GM23338 (cell line): ENCODE measurements around the gene IL1R1. TPM values are rescaled to one million over a fixed set of nuclear protein-coding genes. Genes with fewer than 3 reads are reported as not detected.

Source experiments
- ATAC-seq: fragments of 200-7000 bp; cut with Tn5 transposase; 3 replicates; pipeline ENCODE4 v1.9.1; 2020
- DNase-seq: peaks from one replicate; pipeline ENCODE4 v3.0.0-alpha.2; 2015; ENCODE audit warnings: low spot score
- H2AFZ ChIP-seq: fragments of 200-600 bp; sonication (generic); 2 replicates; pipeline ENCODE4 v1.8.0; 2016; ENCODE audit warnings: antibody characterized with exemption, mild to moderate bottlenecking, moderate library complexity
- H3F3A ChIP-seq: fragments of 200-600 bp; sonication (generic); replicated peaks from 2 replicates; pipeline ENCODE4 v1.8.0; 2017; ENCODE audit warnings: antibody characterized with exemption, mixed run types, low read depth
- H3K27ac ChIP-seq: fragments of 200-600 bp; sonication (generic); 2 replicates; pipeline ENCODE4 v1.6.1; 2016; ENCODE audit warnings: low read depth
- H3K27me3 ChIP-seq: fragments of 200-600 bp; sonication (generic); 2 replicates; pipeline ENCODE4 v1.8.0; 2016; ENCODE audit warnings: mild to moderate bottlenecking, mixed run types, moderate library complexity; ENCODE audit not compliant: insufficient read depth
- H3K36me3 ChIP-seq: fragments of 200-600 bp; sonication (generic); 2 replicates; pipeline ENCODE4 v1.8.0; 2016; ENCODE audit warnings: mild to moderate bottlenecking; ENCODE audit not compliant: insufficient read depth
- H3K4me1 ChIP-seq: fragments of 200-600 bp; sonication (generic); 2 replicates; pipeline ENCODE4 v1.8.0; 2016; ENCODE audit warnings: mild to moderate bottlenecking, moderate library complexity; ENCODE audit not compliant: insufficient read depth
- H3K4me2 ChIP-seq: fragments of 200-600 bp; sonication (generic); 2 replicates; pipeline ENCODE4 v1.7.1; 2017; ENCODE audit warnings: mixed run types
- H3K4me3 ChIP-seq: fragments of 200-600 bp; sonication (generic); 2 replicates; pipeline ENCODE4 v1.6.1; 2016; ENCODE audit warnings: mixed run types
- H3K79me2 ChIP-seq: fragments of 200-600 bp; sonication (generic); replicated peaks from 2 replicates; pipeline ENCODE4 v1.8.0; 2017; ENCODE audit warnings: mild to moderate bottlenecking; ENCODE audit not compliant: insufficient read depth
- H3K9me2 ChIP-seq: fragments of 200-600 bp; sonication (generic); 2 replicates; pipeline ENCODE4 v1.8.0; 2017; ENCODE audit not compliant: insufficient read depth
- H4K20me1 ChIP-seq: fragments of 200-600 bp; sonication (generic); replicated peaks from 2 replicates; pipeline ENCODE4 v1.8.0; 2017; ENCODE audit warnings: mild to moderate bottlenecking; ENCODE audit not compliant: insufficient read depth
- H3K27ac Mint-ChIP-seq: 2 replicates; pipeline ENCODE4 v1.8.0; 2020; ENCODE audit warnings: inconsistent platforms, mild to moderate bottlenecking, moderate library complexity, mixed read lengths
- H3K27me3 Mint-ChIP-seq: 3 replicates; pipeline ENCODE4 v1.8.0; 2022; ENCODE audit warnings: low read depth, mild to moderate bottlenecking, moderate library complexity, mixed read lengths, inconsistent platforms; ENCODE audit not compliant: insufficient read depth, poor library complexity
- H3K36me3 Mint-ChIP-seq: 3 replicates; pipeline ENCODE4 v1.8.0; 2021; ENCODE audit warnings: low read depth, mild to moderate bottlenecking, inconsistent platforms, moderate library complexity, mixed read lengths
- H3K4me1 Mint-ChIP-seq: 3 replicates; pipeline ENCODE4 v1.8.0; 2020; ENCODE audit warnings: mild to moderate bottlenecking, inconsistent platforms, mixed read lengths
- H3K4me3 Mint-ChIP-seq: 3 replicates; pipeline ENCODE4 v1.8.0; 2021; ENCODE audit warnings: moderate library complexity, mild to moderate bottlenecking, inconsistent platforms, mixed read lengths
- H3K9me3 Mint-ChIP-seq: 3 replicates; pipeline ENCODE4 v1.8.0; 2020; ENCODE audit warnings: moderate library complexity, mild to moderate bottlenecking, inconsistent platforms, mixed read lengths
- EZH2phosphoT487 ChIP-seq: fragments of 200-600 bp; sonication (generic); IDR thresholded peaks from one replicate; pipeline ENCODE4 v1.8.1; 2018; ENCODE audit warnings: antibody characterized with exemption; ENCODE audit not compliant: unreplicated experiment
- JUNB ChIP-seq: IDR thresholded peaks from one replicate; pipeline ENCODE4 v1.6.1; 2016; ENCODE audit warnings: antibody characterized with exemption; ENCODE audit not compliant: unreplicated experiment
- POLR2AphosphoS5 ChIP-seq: IDR thresholded peaks from 2 replicates; pipeline ENCODE4 v1.6.1; 2016; ENCODE audit warnings: antibody characterized with exemption, low read depth
- STAT1 ChIP-seq: IDR thresholded peaks from one replicate; pipeline ENCODE4 v1.6.1; 2016; ENCODE audit warnings: antibody characterized with exemption; ENCODE audit not compliant: unreplicated experiment
- ZNF114 ChIP-seq: fragments of 250-450 bp; sonication (Bioruptor Pico); IDR thresholded peaks from 2 replicates; pipeline ENCODE4 v1.5.0; 2020; ENCODE audit warnings: mild to moderate bottlenecking, moderate library complexity
- polyA plus RNA-seq: library from polyadenylated mRNA; unstranded; fragments of >200 nt; fragmentation: Nextera tagmentation; extraction: Ambion mirVana; gene quantifications from 2 replicates; pipeline ENCODE4 v1.2.1, GENCODE V29; 2016
- total RNA-seq: library from RNA; depleted of rRNA; stranded (reverse); fragments of >200 nt; shearing (Covaris generic); gene quantifications from 2 replicates; pipeline ENCODE4 v1.2.3, GENCODE V29; 2014
- TF ChIP-seq, protein P1 (sequence below), 2 experiments: fragments of 200-600 bp in 1 of 2; sonication (generic) in 1 of 2; conservative IDR thresholded peaks; 2 replicates each; pipeline versions ENCODE4 v1.5.1 to v1.6.1; 2016 to 2017; ENCODE audit warnings: antibody characterized with exemption in 2 of 2, low read depth in 2 of 2, mild to moderate bottlenecking in 2 of 2, moderate library complexity in 1 of 2
- TF ChIP-seq, protein P2 (sequence below): IDR thresholded peaks from one replicate; pipeline ENCODE4 v1.6.1; 2018; ENCODE audit warnings: antibody characterized with exemption; ENCODE audit not compliant: unreplicated experiment

The IL1R1 gene
- total and polyA plus RNA-seq, 2 experiments from 2014 or later: 0.17 TPM; not detected in 1

DNA sequence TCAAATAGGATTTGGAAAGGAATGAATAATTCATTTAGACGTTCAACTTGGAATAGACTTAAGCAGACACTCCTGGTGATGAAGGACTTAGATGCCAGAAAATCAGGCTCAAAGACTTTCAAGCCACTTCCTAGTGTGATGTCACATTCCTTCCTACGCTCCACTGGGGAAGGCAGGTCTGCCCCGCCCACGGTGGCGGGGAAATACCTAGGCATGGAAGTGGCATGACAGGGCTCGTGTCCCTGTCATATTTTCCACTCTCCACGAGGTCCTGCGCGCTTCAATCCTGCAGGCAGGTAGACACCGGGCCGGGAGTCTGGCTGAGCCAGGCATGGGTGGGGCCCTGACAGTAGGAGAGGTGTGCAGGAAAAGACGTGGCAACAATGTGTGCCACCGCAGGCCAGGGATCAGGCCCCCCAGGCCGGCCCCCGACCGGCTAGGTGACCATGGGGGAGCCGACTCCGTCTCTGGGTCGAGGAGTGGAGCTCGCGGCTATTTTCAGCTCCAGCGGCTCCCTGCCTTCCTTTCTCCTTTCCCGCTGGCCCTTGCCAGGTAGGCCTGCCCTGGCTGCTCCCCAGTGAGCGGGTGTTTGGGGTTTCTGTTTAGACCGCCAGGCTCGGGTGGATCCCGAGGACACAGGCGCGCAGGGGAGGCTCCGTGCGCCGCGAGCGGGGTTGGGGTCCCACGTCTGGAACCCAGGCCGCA lies 44.4 kb downstream of the IL1R1 start, which contains the start of gene IL1RL2:
TSS of gene IL1RL2 (plus strand) at position 233 of the 705 bp plus-strand sequence. CDS start 845 bp downstream, outside the sequence.
- Histone ChIP-seq H4K20me1 (0 out of 2 replicates have a peak, but pooled peaks cover 5% of the 10 kb centered on the region), H3K27me3 (peaks cover 40% of the 10 kb centered on the region), H3K36me3 (no peaks in the 10 kb centered on the region), H3K4me2 (peak within 1 kb of the TSS; percentile 86), H3K79me2 (no peaks in the 10 kb centered on the region), H3K4me1 (no peaks in the 10 kb centered on the region), H3F3A (no peaks in the 10 kb centered on the region), H3K9me2 (no peaks in the 10 kb centered on the region), H3K27ac (no peak within 1 kb of the TSS), H3K4me3 (peak within 1 kb of the TSS; percentile 60), H2AFZ (peak within 1 kb of the TSS; percentile 98)
- Mint-ChIP-seq H3K9me3 (peaks cover 2% of the 10 kb centered on the region; the same call in 1 of the 3 replicates), H3K27me3 (peaks cover 29% of the 10 kb centered on the region), H3K4me3 (peak within 1 kb of the TSS; percentile 84), H3K27ac (no peak within 1 kb of the TSS), H3K4me1 (no peaks in the 10 kb centered on the region; the same call in 2 of the 3 replicates), H3K36me3 (no peaks in the 10 kb centered on the region; the same call in 2 of the 3 replicates)
- TF ChIP-seq POLR2AphosphoS5 (no peak), JUNB (no peak), EZH2phosphoT487 (peak; percentile 19), STAT1 (no peak)
- TF ChIP-seq, protein P1, sequence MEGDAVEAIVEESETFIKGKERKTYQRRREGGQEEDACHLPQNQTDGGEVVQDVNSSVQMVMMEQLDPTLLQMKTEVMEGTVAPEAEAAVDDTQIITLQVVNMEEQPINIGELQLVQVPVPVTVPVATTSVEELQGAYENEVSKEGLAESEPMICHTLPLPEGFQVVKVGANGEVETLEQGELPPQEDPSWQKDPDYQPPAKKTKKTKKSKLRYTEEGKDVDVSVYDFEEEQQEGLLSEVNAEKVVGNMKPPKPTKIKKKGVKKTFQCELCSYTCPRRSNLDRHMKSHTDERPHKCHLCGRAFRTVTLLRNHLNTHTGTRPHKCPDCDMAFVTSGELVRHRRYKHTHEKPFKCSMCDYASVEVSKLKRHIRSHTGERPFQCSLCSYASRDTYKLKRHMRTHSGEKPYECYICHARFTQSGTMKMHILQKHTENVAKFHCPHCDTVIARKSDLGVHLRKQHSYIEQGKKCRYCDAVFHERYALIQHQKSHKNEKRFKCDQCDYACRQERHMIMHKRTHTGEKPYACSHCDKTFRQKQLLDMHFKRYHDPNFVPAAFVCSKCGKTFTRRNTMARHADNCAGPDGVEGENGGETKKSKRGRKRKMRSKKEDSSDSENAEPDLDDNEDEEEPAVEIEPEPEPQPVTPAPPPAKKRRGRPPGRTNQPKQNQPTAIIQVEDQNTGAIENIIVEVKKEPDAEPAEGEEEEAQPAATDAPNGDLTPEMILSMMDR (conservative IDR thresholded peaks at IDR 0.05; ENCODE audit: low read depth in 2 of 2): no peak
- TF ChIP-seq, protein P2, sequence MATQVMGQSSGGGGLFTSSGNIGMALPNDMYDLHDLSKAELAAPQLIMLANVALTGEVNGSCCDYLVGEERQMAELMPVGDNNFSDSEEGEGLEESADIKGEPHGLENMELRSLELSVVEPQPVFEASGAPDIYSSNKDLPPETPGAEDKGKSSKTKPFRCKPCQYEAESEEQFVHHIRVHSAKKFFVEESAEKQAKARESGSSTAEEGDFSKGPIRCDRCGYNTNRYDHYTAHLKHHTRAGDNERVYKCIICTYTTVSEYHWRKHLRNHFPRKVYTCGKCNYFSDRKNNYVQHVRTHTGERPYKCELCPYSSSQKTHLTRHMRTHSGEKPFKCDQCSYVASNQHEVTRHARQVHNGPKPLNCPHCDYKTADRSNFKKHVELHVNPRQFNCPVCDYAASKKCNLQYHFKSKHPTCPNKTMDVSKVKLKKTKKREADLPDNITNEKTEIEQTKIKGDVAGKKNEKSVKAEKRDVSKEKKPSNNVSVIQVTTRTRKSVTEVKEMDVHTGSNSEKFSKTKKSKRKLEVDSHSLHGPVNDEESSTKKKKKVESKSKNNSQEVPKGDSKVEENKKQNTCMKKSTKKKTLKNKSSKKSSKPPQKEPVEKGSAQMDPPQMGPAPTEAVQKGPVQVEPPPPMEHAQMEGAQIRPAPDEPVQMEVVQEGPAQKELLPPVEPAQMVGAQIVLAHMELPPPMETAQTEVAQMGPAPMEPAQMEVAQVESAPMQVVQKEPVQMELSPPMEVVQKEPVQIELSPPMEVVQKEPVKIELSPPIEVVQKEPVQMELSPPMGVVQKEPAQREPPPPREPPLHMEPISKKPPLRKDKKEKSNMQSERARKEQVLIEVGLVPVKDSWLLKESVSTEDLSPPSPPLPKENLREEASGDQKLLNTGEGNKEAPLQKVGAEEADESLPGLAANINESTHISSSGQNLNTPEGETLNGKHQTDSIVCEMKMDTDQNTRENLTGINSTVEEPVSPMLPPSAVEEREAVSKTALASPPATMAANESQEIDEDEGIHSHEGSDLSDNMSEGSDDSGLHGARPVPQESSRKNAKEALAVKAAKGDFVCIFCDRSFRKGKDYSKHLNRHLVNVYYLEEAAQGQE: no peak
- DNase-seq (peak; percentile 30), ATAC-seq (peak; percentile 70)

DNA sequence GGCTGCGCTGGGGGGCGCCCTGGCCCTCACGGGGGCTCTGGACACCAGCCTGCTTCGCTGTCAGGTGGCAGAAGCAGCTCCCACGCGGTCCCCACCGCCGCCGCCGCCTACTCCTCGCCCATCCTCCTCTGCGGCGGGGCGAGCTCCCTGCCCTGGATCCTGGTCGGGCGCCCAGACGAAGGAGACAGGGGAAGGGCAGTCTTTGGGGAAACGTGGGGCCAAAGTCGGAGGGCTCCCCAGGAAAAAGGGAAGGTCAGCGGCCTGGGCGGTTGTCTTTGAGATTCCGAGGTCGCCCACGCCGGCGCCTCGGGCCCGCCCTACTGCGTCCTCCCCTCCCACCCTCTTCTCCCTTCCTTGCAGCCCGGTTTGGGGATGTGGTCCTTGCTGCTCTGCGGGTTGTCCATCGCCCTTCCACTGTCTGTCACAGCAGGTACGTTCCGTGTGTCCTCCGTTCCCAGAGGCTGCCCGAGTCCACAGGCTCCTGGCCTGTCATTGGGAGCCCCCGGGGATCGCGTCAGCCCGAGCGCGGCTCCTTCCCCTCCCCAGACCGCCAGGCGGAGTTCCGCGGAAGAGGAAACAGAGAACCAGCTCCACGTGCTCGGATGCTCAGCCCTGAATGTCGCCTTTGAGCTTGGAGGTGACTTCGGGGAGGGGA lies 45.1 kb downstream of the IL1R1 start:
- Histone ChIP-seq H3K4me1 (no peaks in the 10 kb centered on the region), H3K36me3 (no peaks in the 10 kb centered on the region), H3K27me3 (peaks cover 40% of the 10 kb centered on the region), H2AFZ (peak overlapping the region; percentile 98), H3K9me2 (no peaks in the 10 kb centered on the region), H3F3A (no peaks in the 10 kb centered on the region), H3K27ac (no peak overlapping the region), H4K20me1 (0 out of 2 replicates have a peak, but pooled peaks cover 5% of the 10 kb centered on the region), H3K4me3 (peak overlapping the region; percentile 60), H3K4me2 (peak overlapping the region; percentile 86), H3K79me2 (no peaks in the 10 kb centered on the region)
- ATAC-seq (peak; percentile 89), DNase-seq (peak; percentile 69)
- H3K27me3 Mint-ChIP-seq: peaks cover 29% of the 10 kb centered on the region
- H3K36me3 Mint-ChIP-seq: no peaks in the 10 kb centered on the region; the same call in 2 of the 3 replicates
- peaks cover 2% of the 10 kb centered on the region; the same call in 1 of the 3 replicates for H3K9me3 Mint-ChIP-seq
- H3K4me3 Mint-ChIP-seq: peak overlapping the region; percentile 84
- H3K27ac Mint-ChIP-seq: no peak overlapping the region
- no peaks in the 10 kb centered on the region; the same call in 2 of the 3 replicates for H3K4me1 Mint-ChIP-seq
- TF ChIP-seq, protein P1 (conservative IDR thresholded peaks at IDR 0.05; ENCODE audit: low read depth in 2 of 2): 0 out of 4 replicates have a peak, but pooled peaks of 1 of the 2 experiments have one; percentile 18
- peak; percentile 1 for TF ChIP-seq EZH2phosphoT487
- no peak for TF ChIP-seq ZNF114 (CRISPR knock-in tag)
